Ishikawa (cell line): ENCODE data around the gene SLC40A1.

Experiments used
- CEBPB ChIP-seq: IDR thresholded peaks from 2 replicates; pipeline ENCODE4 v1.6.1; 2012
- EP300 ChIP-seq: IDR thresholded peaks from 2 replicates; pipeline ENCODE4 v1.6.1; 2012; ENCODE audit warnings: borderline replicate concordance
- NFIC ChIP-seq: IDR thresholded peaks from 2 replicates; pipeline ENCODE4 v1.6.1; 2012
- RAD21 ChIP-seq: IDR thresholded peaks from 2 replicates; pipeline ENCODE4 v1.6.1; 2012; ENCODE audit warnings: low read depth
- TAF1 ChIP-seq: IDR thresholded peaks from 2 replicates; pipeline ENCODE4 v1.6.1; 2012; ENCODE audit warnings: low read depth, mild to moderate bottlenecking
- TCF12 ChIP-seq: IDR thresholded peaks from 2 replicates; pipeline ENCODE4 v1.6.1; 2012; ENCODE audit warnings: low read depth
- TEAD4 ChIP-seq: IDR thresholded peaks from 2 replicates; pipeline ENCODE4 v1.6.1; 2012
- YY1 ChIP-seq: IDR thresholded peaks from 2 replicates; pipeline ENCODE4 v1.6.1; 2012; ENCODE audit warnings: low read depth
- TF ChIP-seq, protein P1 (sequence below): IDR thresholded peaks from 2 replicates; pipeline ENCODE4 v1.6.1; 2012
- TF ChIP-seq, protein P2 (sequence below): IDR thresholded peaks from 2 replicates; pipeline ENCODE4 v1.6.1; 2012; ENCODE audit warnings: low read depth, mild to moderate bottlenecking

DNA sequence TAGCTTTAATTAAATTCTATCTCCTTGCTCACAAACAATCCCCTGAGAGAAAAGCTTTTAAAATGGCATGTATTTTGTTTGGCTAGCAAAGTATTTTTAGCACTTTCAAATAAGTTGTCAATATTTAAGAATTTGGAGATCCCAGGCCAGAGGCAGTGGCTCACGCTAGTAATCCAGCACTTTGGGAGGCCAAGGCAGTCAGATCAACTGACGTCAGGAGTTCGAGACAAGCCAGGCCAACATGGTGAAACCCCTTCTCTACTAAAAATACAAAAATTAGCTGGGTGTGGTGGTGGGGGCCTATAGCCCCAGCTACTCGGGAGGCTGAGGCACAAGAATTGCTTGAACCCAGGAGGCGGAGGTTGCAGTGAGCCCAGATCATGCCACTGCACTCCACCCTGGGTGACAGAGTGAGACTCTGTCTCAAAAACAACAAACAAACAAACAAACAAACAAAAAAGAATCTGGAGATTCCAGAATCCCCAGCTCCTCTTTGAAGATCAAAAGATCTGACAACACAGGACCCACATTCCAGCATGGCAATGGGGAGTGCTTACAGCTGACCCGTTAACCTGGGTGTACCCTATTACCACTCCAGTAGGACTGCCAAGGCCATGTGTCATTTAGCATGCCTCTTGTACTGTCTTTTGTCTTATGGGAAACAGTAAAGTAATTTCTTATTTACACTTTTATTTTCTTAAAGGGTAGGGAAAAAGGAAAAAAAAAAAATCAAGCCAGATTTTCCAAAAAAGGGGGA lies 21.9 kb downstream of the SLC40A1 start:
- no peak for TF ChIP-seq TAF1
- TF ChIP-seq RAD21: no peak
- TF ChIP-seq TEAD4: no peak
- TF ChIP-seq CEBPB: no peak
- TF ChIP-seq YY1: no peak
- TF ChIP-seq EP300: no peak
- TF ChIP-seq TCF12: no peak
- TF ChIP-seq, protein P1, sequence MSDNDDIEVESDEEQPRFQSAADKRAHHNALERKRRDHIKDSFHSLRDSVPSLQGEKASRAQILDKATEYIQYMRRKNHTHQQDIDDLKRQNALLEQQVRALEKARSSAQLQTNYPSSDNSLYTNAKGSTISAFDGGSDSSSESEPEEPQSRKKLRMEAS: no peak
- no peak for TF ChIP-seq NFIC
- TF ChIP-seq, protein P2, sequence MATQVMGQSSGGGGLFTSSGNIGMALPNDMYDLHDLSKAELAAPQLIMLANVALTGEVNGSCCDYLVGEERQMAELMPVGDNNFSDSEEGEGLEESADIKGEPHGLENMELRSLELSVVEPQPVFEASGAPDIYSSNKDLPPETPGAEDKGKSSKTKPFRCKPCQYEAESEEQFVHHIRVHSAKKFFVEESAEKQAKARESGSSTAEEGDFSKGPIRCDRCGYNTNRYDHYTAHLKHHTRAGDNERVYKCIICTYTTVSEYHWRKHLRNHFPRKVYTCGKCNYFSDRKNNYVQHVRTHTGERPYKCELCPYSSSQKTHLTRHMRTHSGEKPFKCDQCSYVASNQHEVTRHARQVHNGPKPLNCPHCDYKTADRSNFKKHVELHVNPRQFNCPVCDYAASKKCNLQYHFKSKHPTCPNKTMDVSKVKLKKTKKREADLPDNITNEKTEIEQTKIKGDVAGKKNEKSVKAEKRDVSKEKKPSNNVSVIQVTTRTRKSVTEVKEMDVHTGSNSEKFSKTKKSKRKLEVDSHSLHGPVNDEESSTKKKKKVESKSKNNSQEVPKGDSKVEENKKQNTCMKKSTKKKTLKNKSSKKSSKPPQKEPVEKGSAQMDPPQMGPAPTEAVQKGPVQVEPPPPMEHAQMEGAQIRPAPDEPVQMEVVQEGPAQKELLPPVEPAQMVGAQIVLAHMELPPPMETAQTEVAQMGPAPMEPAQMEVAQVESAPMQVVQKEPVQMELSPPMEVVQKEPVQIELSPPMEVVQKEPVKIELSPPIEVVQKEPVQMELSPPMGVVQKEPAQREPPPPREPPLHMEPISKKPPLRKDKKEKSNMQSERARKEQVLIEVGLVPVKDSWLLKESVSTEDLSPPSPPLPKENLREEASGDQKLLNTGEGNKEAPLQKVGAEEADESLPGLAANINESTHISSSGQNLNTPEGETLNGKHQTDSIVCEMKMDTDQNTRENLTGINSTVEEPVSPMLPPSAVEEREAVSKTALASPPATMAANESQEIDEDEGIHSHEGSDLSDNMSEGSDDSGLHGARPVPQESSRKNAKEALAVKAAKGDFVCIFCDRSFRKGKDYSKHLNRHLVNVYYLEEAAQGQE: no peak
